AG09319 (cell line): ENCODE results near the gene THADA.
"Not testable (repeated sequence)": the region's sequence is repeated elsewhere in the genome, so short reads cannot be mapped to it uniquely, and the experiment has no call there.

Source experiments
- DNase-seq: peaks from one replicate; pipeline ENCODE4 v3.0.0-alpha.2; 2010; ENCODE audit warnings: low read depth; ENCODE audit errors: extremely low read depth
- CTCF ChIP-seq: IDR thresholded peaks from 2 replicates; pipeline ENCODE4 v1.5.1; 2011; ENCODE audit warnings: low read depth, mild to moderate bottlenecking, inconsistent platforms, low read length, moderate library complexity

THADA gene

GRCh38 chr2:43595603-43596412 is at the start of gene THADA:
THADA (minus strand) TSS chr2:43596038; CDS start chr2:43592392, 3,646 bp downstream.
- DNase-seq, result peak; percentile 98
- no peak for TF ChIP-seq CTCF

- TF ChIP-seq CTCF, result no peak
- no peak for DNase-seq
Measured at GRCh38 chr2:43643680-43644079, 47.8 kb upstream of the THADA start.

GRCh38 chr2:43642363-43642762 is 46.5 kb upstream of the THADA start:
- no peak for TF ChIP-seq CTCF
- DNase-seq, result no peak

- peak; percentile 49 for DNase-seq
Measured at GRCh38 chr2:43637030-43637803, 41.4 kb upstream of the THADA start, which contains the start of gene PLEKHH2. PLEKHH2 (plus strand) TSS chr2:43637260; CDS start chr2:43644674, 7,414 bp downstream.

GRCh38 chr2:43636621-43637020 is 40.8 kb upstream of the THADA start:
- DNase-seq, result no peak
- TF ChIP-seq CTCF, result no peak

More at GRCh38 chr2:43637030-43637803, 41.4 kb upstream of the THADA start, which contains the start of gene PLEKHH2:
- TF ChIP-seq CTCF, result no peak

- not testable (repeated sequence) for DNase-seq
Measured at GRCh38 chr2:43636153-43636552, 40.3 kb upstream of the THADA start.

GRCh38 chr2:43634604-43635306 is 38.9 kb upstream of the THADA start:
- DNase-seq, result peak; percentile 59
- TF ChIP-seq CTCF, result no peak
